ENCODE results near the gene UNC93B1. TPM values are rescaled to one million over a fixed set of nuclear protein-coding genes. Genes with fewer than 3 reads are reported as not detected.
A peak's percentile ranks its signal among the peaks of the same experiment; 100 is the strongest.

UNC93B1 gene
- total RNA-seq, 1 donor from 2014 or later, result 6.1 TPM

GRCh38 chr11:68024508-68024907 lies 20.6 kb upstream of the UNC93B1 start:
- no peak for DNase-seq
- TF ChIP-seq CTCF (IDR thresholded peaks at IDR 0.05; ENCODE audit: borderline replicate concordance), result no peak
- H3K27ac ChIP-seq (replicated peaks), result no peak overlapping the region
- no peak overlapping the region for H3K4me3 ChIP-seq
- H3K27me3 ChIP-seq (ENCODE audit: low read depth), result no peaks in the 10 kb centered on the region
- H3K36me3 ChIP-seq, result peaks cover 5% of the 10 kb centered on the region
- peaks cover 11% of the 10 kb centered on the region for H3K9me3 ChIP-seq (replicated peaks)
- intact Hi-C loops (cut with micrococcal nuclease), result no loop called here
- H3K4me1 ChIP-seq, result peaks cover 3% of the 10 kb centered on the region

- no peak overlapping the region for H3K4me3 ChIP-seq
- DNase-seq, result no peak
- H3K36me3 ChIP-seq, result peaks cover 5% of the 10 kb centered on the region
- no peak overlapping the region for H3K27ac ChIP-seq (replicated peaks)
- H3K9me3 ChIP-seq (replicated peaks), result peaks cover 11% of the 10 kb centered on the region
- no peak for TF ChIP-seq CTCF (IDR thresholded peaks at IDR 0.05; ENCODE audit: borderline replicate concordance)
- intact Hi-C loops (cut with micrococcal nuclease), result no loop called here
- no peaks in the 10 kb centered on the region for H3K4me1 ChIP-seq
- no peaks in the 10 kb centered on the region for H3K27me3 ChIP-seq (ENCODE audit: low read depth)
Measured at GRCh38 chr11:68022531-68022930, 18.6 kb upstream of the UNC93B1 start.

- peaks cover 11% of the 10 kb centered on the region for H3K9me3 ChIP-seq (replicated peaks)
- no peak overlapping the region for H3K27ac ChIP-seq (replicated peaks)
- intact Hi-C loops (cut with micrococcal nuclease), result no loop called here
- no peaks in the 10 kb centered on the region for H3K27me3 ChIP-seq (ENCODE audit: low read depth)
- H3K4me1 ChIP-seq, result peaks cover 9% of the 10 kb centered on the region
- peak; percentile 42 for TF ChIP-seq CTCF (IDR thresholded peaks at IDR 0.05; ENCODE audit: borderline replicate concordance)
- no peak overlapping the region for H3K4me3 ChIP-seq
- no peak for DNase-seq
- H3K36me3 ChIP-seq, result peaks cover 5% of the 10 kb centered on the region
Measured at GRCh38 chr11:68021167-68021787, 17.4 kb upstream of the UNC93B1 start.

GRCh38 chr11:68020575-68020974 lies 16.7 kb upstream of the UNC93B1 start:
- DNase-seq, result no peak
- Histone ChIP-seq H3K27me3 (ENCODE audit: low read depth) (no peaks in the 10 kb centered on the region), H3K4me1 (peaks cover 9% of the 10 kb centered on the region), H3K4me3 (no peak overlapping the region), H3K36me3 (peaks cover 5% of the 10 kb centered on the region), H3K9me3 (replicated peaks) (peaks cover 11% of the 10 kb centered on the region), H3K27ac (replicated peaks) (no peak overlapping the region)
- intact Hi-C loops (cut with micrococcal nuclease), result no loop called here
- peak; percentile 35 for TF ChIP-seq CTCF (IDR thresholded peaks at IDR 0.05; ENCODE audit: borderline replicate concordance)

GRCh38 chr11:68019486-68019885 lies 15.6 kb upstream of the UNC93B1 start:
- no peaks in the 10 kb centered on the region for H3K27me3 ChIP-seq (ENCODE audit: low read depth)
- intact Hi-C loops (cut with micrococcal nuclease), result no loop called here
- H3K27ac ChIP-seq (replicated peaks), result no peak overlapping the region
- no peak for DNase-seq
- peaks cover 9% of the 10 kb centered on the region for H3K4me1 ChIP-seq
- H3K36me3 ChIP-seq, result no peaks in the 10 kb centered on the region
- TF ChIP-seq CTCF (IDR thresholded peaks at IDR 0.05; ENCODE audit: borderline replicate concordance), result no peak
- peaks cover 4% of the 10 kb centered on the region for H3K9me3 ChIP-seq (replicated peaks)
- H3K4me3 ChIP-seq, result no peak overlapping the region

All from left ventricle myocardium inferior (tissue), 1 donor.